HS-27A (cell line): ENCODE results near the gene CFAP410.
A peak's percentile ranks its signal among the peaks of the same experiment; 100 is the strongest.

Experiments
- DNase-seq: peaks from one replicate; pipeline ENCODE4 v3.0.0-alpha.2; 2012; ENCODE audit warnings: low read depth, missing footprints

Gene CFAP410

GRCh38 chr21:44298301-44298700 lies 40.9 kb downstream of the CFAP410 start:
- no peak for DNase-seq

GRCh38 chr21:44297525-44298290 lies 41.5 kb downstream of the CFAP410 start:
- peak; percentile 34 for DNase-seq

GRCh38 chr21:44296916-44297315 lies 42.3 kb downstream of the CFAP410 start:
- no peak for DNase-seq

- DNase-seq, result no peak
Measured at GRCh38 chr21:44296103-44296519, 43.1 kb downstream of the CFAP410 start.

GRCh38 chr21:44295646-44296045 lies 43.5 kb downstream of the CFAP410 start:
- DNase-seq, result no peak

GRCh38 chr21:44295163-44295573 lies 44.0 kb downstream of the CFAP410 start:
- no peak for DNase-seq

GRCh38 chr21:44294391-44295162 lies 44.6 kb downstream of the CFAP410 start:
- no peak for DNase-seq

GRCh38 chr21:44293551-44294231 lies 45.5 kb downstream of the CFAP410 start:
- DNase-seq, result no peak

- no peak for DNase-seq
Measured at GRCh38 chr21:44292812-44293195, 46.4 kb downstream of the CFAP410 start.

- no peak for DNase-seq
Measured at GRCh38 chr21:44291936-44292811, 47.0 kb downstream of the CFAP410 start.

GRCh38 chr21:44291078-44291935 lies 47.9 kb downstream of the CFAP410 start:
- DNase-seq, result no peak

GRCh38 chr21:44290327-44291077 lies 48.7 kb downstream of the CFAP410 start:
- DNase-seq, result no peak

GRCh38 chr21:44289381-44290010 lies 49.7 kb downstream of the CFAP410 start:
- DNase-seq, result no peak

- DNase-seq, result no peak
Measured at GRCh38 chr21:44288251-44289110, 50.7 kb downstream of the CFAP410 start.

- no peak for DNase-seq
Measured at GRCh38 chr21:44286716-44287632, 52.2 kb downstream of the CFAP410 start.

GRCh38 chr21:44286086-44286715 lies 53.0 kb downstream of the CFAP410 start:
- DNase-seq, result no peak
